Measurements from ENCODE around the gene DNER. TPM values are rescaled to one million over a fixed set of nuclear protein-coding genes. Genes with fewer than 3 reads are reported as not detected.

Gene DNER
- total RNA-seq, 1 experiment from 2014 or later, result 21.5 TPM

DNA sequence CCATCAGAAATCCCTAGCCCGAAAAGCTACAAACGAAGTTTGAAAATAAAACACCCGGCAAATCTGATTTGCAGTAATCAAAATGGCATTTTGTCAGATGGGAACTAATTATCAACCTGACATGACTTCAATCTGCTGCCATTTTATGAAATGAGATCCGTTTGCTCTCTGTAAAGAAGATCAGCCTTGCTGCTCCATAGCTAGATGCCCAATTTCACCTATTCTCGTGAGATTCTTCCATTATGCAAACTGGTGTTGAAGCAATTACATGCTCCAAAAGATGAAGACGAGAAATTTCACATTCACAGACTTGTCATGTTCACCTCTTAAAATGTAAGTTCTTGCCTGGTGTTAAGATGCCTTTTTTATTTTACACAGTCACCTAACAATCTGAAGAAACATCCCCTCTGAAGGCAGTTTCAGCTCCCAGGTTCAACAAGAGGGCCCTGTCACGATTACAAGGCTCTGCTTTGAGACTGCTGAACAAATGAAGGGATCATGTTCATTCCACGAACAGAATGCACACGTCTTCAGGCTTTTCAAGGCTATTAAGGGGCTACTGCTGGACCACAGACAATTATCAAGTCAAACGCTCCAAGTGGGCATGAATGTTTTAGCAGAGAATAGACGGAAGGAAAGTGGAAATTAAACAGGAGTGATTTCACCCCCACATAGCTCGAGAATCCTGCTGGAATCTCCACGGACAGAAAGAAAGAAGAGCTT lies 270.6 kb downstream of the DNER start:
- no peak for DNase-seq (ENCODE audit: low read depth)

DNA sequence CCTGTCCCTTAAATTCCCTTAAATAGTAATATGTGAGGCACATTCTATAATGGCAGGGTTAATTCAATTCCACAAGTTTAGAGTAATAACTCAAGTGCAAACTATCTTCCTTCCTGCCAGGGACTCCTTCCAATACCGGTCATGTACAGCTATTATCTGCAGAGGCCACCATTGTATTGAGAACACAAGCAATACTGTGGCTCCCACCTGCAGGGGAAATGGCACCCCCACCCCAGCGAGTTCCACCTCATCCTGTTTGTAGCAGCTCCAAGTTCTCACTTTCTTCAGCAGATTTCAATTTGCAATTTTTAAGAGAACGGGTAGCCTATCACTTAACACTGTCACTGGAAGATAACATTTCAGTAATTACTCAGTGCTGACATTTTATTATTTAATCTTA lies 271.2 kb downstream of the DNER start:
- DNase-seq (ENCODE audit: low read depth), result no peak

DNA sequence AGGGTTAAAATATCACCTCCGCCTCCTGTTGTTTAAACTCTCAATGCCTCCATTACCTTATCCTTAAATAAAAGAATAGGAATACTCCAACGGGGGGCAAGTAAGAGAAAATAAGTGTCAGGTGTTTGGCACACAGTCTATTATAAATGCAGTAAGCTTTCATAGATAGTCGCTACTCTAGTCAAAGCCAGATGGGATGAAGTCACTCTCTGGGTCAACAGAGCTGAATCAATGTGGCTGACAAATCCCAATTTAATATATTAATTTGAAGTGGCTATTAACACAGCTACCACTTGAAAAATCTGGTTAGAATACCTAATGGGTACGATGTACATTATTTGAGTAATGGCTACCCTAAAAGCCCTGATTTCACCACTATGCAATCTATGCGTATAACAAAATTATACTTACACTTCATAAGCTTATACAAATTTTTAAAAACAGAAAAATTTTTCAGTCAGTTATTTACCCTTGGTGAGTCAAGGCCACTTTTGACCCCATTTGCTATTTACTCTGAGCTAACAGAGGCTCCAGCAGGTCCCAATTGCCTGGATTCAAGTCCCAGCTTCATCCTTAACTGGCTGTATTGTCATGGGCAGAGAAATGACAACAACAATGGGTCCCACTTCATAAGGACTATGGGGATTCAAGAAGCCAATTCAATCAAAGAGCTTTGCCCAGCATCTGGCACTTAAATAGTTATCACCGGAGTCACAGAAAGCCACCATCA lies 275.8 kb downstream of the DNER start:
- DNase-seq (ENCODE audit: low read depth), result no peak

DNA sequence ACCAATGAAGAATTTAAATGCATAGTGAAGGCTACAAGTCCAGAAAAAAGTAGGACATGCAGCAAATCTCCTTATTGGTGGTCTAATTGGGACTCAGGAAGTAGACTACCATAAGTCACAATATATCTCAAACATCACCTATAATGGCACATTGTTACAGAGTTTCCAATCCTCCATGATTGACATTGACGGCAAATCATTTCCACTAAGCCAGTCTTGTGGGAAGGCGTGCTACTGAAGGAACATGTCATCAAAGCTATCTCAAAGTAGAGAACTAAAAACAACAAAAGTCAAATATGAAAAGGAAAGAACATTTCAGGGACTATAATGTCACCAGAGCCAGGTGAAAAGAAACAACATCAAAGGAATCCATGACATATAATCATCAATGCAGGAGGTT lies 276.9 kb downstream of the DNER start:
- no peak for DNase-seq (ENCODE audit: low read depth)

DNA sequence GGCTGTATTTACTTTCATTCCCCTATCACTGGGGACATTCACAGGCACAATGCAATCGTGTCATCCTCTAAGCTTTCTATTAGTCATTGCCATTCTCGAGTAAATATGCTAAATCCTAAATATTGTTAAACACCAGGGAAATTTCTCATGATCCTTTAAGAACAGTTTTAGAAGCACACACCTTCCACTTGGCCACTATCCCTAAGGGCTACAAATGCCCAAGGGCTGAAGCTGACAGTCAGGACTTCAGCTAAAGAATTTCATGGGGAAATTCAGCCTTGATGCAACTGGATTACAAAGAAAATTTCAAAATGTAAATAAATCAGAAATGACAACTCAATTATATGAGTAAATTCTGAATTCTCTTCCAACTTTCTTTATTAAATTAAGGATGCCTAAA lies 280.2 kb downstream of the DNER start:
- DNase-seq (ENCODE audit: low read depth), result peak; percentile 49

DNA sequence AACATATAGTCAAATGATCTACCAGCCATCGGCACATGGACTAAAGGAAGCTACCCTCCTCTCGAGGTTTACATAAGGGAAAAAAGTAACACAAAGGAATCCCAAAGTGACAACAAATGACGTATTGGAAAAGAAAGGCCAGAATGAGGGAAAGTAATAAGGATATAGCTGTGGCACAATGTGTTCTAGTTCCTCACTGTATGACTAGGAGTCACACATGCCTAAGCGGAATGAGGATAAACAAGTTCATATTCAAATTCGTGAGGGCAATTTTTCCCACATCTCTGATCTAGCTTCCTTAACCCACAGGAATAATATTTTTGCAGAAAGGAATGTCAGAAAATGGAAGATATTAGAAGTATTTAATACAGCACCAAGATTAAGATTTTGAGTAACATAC lies 281.0 kb downstream of the DNER start:
- no peak for DNase-seq (ENCODE audit: low read depth)

DNA sequence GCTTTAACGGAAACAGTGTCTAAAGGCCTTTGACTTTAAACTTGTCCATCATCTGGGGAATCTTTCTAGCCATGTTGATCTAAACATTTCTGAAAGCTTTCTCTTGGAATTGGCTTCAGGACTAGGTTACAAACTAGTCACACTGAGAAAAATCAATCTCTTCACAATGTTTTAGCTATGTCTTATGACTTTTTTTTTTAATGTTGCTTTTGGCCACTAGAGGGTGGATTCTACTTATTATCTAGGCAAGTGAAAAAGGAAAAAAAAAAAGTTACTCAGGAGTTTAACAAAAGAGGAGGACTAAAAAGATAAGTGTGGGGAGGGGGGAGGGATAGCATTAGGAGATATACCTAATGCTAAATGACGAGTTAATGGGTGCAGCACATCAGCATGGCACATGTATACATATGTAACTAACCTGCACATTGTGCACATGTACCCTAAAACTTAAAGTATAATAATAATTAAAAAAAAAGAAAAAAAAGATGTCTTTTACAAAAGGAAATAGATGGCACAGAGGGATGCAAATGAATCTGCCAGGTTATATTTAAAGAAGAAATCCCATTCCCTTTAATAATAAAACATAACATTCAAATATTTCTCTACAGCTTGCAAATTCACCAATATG lies 282.9 kb downstream of the DNER start:
- peak; percentile 68 for DNase-seq (ENCODE audit: low read depth)

DNA sequence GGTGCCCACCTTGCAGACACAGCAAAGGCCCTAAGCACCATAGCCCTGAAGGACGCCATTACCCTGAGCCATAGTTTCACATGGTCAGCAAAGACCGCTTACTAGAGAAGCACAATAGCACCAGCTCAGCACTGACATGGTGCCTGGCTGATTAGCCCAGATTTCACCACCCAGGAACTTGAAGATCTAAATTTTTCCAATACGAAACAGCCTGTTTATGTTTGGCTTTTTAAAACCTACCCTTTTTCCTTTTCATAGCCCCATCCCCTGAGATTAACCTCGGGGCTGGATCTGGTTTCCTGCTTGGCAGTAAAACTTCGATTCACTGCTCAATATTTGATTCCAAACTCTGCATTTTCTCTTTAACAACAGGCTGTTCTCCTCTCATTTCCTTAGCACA lies 284.8 kb downstream of the DNER start:
- DNase-seq (ENCODE audit: low read depth), result no peak

DNA sequence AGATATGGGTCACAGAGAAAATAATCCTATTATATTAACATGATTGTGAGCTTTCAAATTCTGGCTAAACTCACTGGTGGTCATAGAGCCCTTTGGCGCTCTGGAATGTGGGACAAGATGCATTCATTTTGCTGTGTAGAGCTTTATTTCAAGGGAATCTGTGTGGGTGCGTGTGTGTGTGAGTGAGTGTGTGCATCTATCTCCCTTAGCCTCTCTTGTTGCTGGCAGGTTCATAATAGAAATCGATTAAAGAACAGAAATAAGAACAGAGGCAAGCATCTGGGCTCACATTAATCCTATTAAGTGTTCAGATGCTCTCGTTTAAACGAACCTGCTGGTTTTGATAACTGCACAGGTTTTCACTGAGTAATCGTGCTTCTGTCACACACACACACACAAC lies 287.9 kb downstream of the DNER start:
- no peak for DNase-seq (ENCODE audit: low read depth)

DNA sequence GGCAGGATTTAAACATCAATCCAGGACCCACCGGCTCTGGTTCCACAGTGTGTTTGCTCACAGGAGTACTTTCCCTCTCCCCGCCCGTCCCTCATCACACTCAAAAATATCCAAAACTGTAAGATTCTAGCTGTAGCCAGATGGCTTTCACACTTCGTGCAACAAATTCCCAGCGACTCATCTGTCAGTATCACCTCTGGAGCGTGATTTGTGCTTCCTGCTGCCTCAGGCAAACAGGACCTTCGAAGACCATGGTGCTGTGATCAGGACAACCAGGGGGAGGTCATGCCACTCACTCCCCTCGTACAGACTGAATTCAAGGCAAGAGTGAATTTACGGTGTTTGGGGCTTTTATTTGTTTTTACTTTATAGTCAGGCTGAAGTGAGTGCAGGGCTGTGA lies 288.8 kb downstream of the DNER start:
- peak; percentile 18 for DNase-seq (ENCODE audit: low read depth)

DNA sequence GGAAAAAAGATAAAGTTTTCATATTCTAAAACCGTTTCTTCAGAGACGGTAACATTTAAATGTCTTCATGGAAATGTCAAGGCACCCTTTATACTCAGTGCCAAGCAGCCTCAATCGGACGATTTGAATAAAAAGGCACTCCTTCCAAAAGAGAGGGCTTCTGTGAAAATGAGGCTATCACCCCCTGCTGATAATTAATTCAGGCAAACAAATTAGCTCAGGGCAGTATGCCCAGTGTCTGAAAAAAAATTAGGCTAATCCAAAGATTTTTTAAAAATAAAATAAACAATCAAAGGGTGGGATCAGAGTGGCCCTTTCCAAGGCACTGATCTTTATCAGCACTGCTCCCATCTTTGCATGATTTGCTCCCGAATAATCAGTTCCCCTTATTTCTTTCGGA lies 292.3 kb downstream of the DNER start:
- no peak for DNase-seq (ENCODE audit: low read depth)

DNA sequence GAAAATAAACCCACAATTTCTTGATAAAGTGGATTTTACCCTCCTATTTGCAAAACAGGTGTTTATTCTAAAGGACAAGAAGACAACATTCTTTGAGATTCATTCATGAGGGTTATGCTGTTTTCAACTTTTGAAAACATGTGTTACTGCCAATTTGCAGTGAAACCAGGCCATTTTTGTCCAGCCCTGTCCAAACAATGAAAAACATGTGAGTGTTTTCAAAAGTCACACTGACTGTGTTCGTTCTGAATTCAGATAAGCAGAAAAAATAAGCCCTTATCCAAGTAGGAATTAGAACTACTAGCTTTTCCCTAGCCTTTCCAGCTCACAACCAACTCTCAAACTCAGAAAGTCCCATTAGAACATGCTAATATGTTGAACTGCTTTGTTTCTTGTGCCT lies 295.2 kb downstream of the DNER start:
- no peak for DNase-seq (ENCODE audit: low read depth)

DNA sequence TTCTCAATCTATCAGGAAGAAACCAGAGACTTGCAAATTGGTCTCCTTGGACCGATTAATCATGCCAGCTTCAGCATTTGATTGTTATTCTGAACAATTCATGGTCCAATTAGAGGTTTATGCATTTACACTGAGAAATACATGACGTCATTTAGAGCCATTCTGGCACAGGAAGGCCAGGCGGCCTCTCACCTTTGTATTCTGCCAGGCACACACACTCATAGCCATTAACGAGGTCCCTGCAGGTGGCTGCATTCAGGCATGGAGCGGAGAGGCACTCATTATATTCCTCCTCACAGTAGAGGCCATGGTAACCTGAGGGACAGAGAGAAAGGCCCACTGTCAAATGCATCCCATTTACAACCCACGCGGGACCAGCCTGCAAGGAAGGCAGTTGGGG lies 296.4 kb downstream of the DNER start:
- no peak for DNase-seq (ENCODE audit: low read depth)

DNA sequence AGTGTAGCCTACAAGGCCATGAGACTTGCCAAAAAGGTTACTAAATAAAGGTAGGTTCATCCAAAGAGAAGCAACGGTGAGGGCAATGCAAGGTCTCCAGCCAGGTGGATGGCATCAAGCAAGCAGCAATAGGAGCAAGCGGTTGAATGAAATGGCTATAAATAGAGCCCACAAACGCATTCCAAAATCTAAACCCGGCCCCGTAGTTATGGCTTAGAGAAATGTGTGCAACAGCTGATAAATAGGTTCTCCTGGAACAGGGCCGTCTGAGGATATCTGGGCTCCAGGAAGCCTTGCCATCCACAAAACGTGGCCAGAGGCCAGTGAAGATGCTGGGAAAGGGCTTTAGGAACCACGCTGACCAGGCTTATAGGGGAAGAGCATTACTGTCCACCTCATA lies 297.2 kb downstream of the DNER start:
- DNase-seq (ENCODE audit: low read depth), result no peak

DNA sequence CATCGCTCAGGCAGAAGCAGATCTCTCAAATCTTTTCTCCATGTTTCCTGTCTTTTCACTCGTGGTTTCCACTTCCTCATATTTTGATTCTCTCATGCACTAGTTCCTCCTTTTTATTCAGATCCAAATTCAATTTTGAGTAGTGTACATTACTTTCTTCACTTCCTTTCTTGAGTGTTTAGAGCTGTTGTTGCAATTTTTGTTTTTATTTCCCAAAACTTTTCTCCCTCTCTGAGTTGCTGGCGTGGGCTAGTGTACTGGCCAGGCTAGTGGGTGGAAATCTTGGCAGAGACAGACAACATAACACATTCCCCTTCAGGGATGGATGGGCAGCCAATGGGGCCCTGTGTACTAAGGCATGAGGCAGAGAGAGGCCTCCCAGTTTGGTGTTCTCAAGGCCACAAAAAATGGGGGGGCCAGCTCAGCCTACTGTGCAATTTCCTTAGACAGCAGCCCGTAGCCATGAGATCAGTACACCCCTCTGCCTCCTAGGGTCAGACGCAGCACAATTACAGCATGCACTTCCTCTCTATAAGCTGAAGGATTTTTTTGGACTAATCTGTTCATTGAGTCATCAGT lies 298.1 kb downstream of the DNER start:
- peak; percentile 15 for DNase-seq (ENCODE audit: low read depth)

DNA sequence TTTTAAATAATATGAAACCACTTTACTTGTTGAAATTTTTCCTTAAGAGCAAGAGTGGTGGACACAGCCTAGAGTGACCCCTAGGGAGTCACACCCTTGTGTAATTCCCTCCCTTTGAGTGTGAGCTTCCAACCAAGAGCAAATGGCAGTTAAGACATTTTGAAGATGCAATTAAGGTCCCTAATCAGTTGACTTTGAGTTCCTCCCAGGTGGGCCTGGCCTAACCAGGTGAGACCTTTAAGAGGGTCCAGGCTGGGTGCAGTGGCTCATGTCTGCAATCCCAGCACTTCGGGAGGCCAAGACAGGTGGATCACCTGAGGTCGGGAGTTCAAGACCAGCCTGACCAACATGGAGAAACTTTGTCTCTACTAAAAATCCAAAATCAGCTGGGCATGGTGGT lies 299.7 kb downstream of the DNER start:
- no peak for DNase-seq (ENCODE audit: low read depth)

DNA sequence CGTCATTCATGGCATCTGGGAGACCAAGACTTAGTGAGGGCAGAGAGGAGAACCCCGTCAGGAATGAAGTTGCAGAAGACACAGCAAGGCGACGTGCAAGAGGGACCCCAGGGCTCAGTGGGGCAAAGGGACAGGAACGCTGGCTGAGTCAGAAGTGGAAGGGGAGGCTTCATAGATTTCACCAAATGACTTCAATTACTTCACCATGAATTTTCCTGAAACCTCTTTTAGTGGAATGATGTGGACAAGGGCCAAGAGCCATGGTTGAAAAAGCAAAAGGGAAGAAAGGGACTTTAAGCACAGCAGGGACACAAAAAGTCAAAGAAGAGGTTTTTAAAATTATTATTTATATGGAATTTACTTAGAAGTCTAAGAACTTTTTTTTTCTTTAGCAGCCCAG lies 301.7 kb downstream of the DNER start:
- no peak for DNase-seq (ENCODE audit: low read depth)

DNA sequence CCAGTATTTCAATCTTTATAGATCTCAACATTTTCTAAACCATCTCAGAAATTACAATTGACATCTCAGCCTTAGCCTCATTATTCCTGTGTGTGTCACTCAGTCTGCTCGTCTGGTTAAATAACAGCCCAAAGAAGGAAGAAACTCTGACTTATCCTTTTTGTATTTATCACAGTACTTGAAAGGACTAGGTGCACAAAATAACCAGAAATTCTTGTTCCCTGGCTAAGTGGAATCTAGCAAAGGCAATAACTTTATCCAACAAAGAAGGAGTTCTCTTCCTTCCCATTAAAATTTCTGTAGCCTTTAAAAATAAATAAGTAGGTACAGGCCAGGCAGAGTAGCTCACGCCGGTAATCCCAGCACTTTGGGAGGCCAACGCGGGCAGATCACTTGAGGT lies 303.4 kb downstream of the DNER start:
- DNase-seq (ENCODE audit: low read depth), result no peak

DNA sequence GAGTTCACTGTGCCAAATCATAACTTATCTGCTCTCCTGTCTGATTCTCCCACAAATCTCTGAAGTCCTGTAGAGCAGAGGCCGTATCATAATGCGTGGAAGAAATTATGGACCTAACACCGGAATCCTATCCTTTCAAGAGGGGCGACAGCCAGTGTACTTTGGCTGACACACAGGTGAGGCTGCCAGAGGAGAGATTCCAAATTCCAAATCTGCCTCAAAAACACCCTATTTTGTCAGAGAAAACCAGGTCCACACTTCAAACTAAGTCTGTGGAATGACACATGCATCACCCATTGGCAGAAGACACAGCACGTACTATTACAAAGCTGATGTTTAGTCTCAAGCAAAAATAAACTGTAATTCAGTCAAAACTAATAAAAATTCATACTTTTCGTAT lies 304.1 kb downstream of the DNER start:
- no peak for DNase-seq (ENCODE audit: low read depth)

DNA sequence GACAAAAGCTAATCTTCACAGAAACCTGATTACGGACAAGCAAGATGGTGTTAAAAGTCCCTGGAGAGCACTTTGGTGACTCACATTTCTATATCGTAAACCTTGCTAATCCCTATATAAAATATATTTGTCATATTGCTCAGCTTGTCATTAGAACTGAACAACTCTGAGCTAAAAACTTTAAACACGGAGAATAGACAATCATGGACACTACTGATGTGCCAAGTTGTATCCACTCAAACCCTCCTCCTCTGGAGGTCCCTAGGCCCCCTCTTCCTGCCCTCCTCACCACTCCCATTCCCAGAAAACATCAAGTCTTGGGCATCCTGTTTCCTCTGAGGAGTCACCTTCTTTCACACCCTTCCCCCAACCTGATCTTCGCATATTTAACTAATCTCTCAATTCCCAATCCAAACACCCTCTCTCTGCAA lies 304.6 kb downstream of the DNER start:
- no peak for DNase-seq (ENCODE audit: low read depth)

DNA sequence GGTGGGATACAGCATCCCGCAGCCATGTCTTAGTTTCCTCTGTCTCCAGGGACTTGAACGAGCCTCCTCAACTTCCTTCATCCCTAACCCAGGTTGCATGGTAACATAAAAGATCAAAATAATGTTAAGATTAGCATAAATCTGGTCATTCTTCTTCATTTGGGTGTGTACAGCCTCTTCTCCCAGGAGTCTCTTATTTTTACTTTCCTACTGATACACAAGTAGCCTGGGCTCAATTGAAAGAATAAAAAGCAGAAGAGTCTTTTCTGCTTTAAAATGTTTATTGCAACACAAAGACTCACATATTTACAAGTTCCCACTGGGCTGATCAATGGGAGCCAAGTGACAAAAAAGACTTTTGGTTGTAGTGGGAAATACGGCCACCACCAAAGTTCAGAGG lies 305.4 kb downstream of the DNER start:
- no peak for DNase-seq (ENCODE audit: low read depth)

DNA sequence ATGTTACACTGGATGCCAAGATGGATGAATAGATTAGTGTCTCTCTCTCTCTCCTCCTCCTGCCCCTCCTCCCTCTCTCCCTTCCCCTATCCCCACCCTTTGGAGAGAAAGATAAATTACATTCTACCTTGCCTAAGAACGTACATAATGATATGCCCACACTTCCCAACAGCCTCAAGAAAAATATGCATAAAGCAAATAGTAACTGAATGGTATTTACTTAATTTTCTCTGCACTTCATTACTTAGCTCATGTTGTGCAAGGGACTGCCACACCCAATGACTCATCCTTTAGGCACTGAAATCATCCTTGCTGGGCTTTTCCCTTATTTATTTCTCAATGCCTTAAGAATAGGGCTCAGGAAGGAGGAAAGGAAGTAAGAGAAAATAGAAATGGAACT lies 306.0 kb downstream of the DNER start:
- DNase-seq (ENCODE audit: low read depth), result peak; percentile 90

DNA sequence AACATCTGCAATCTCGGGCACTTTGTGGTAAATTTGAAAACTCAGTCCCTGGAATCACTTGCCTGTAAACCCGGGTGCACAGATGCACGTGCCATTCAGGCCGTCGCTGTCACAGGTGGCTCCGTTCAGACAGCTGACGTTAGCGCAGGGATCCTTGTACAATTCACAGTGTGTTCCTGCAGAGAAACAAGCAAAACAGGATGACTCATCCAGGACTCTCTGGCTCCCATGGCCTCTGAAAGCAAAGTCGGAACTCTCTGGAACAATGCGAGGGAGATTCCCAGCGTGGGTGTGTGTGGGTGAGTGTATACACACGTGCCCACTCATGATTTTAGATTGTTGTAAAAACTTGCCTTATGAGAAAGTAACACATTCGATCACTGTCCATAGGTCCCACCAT lies 307.2 kb downstream of the DNER start:
- peak; percentile 81 for DNase-seq (ENCODE audit: low read depth)
